GM18499 (cell line): ENCODE results near the gene SPATA31E1.
"Not testable (repeated sequence)": the region's sequence is repeated elsewhere in the genome, so short reads cannot be mapped to it uniquely, and the experiment has no call there.

Experiments
- ATAC-seq: cut with Tn5 transposase; IDR thresholded peaks from one replicate; pipeline ENCODE4 v1.9.1; 2021; ENCODE audit warnings: moderate number of reproducible peaks; ENCODE audit not compliant: insufficient read depth, unreplicated experiment

Gene SPATA31E1

DNA sequence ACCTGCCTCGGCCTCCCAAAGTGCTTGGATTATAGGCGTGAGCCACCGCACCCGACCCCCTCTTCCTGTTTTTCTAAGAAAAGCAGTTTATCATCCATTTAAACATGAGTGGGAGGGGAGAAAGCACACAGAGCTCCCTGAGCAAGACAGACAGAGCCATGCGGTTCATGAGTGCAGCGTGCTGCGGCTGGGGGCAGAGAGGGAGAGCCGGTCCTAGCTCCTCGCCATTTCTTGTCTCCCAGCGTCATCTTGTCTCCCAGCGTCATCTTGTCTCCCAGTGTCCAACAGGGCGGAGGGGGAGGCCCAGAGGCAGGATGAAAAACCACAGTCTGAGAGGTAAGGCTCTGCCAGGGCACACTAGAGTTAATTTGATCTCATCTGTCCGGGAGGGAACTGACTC lies 36.3 kb downstream of the SPATA31E1 start:
- not testable (repeated sequence) for ATAC-seq

DNA sequence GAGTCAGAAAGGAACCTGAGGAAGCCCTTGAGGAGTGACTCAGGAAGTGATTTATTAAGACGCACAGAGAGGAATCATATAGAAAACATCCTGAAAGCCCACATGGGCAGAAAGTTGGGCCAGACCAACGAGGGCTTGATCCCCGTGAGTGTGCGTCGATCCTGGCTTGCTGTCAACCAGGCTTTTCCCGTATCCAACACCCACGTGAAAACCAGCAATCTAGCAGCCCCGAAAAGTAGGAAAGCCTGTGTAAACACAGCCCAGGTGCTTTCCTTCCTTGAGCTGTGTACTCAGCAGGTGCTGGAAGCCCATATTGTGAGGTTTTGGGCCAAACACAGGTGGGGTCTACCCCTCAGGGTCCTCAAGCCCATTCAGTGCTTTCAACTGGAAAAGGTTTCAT lies 38.9 kb downstream of the SPATA31E1 start:
- ATAC-seq, result not testable (repeated sequence)

DNA sequence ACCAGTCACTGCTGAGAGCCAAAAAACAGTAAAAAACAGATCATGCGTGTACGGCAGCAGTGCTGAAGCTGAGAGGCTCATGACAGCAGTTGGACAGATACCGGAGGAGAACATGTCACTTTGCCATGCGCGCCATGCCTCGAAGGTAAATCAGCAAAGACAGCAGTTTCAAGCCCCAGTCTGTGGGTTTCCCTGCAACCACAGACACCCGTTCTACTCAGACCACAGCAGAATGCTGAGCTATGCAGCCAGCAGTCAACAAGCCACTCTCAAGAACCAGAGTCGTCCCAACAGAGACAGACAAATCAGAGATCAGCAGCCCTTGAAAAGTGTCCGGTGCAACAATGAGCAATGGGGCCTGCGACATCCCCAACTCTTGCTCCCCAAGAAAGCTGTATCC lies 40.3 kb downstream of the SPATA31E1 start:
- ATAC-seq, result not testable (repeated sequence)

DNA sequence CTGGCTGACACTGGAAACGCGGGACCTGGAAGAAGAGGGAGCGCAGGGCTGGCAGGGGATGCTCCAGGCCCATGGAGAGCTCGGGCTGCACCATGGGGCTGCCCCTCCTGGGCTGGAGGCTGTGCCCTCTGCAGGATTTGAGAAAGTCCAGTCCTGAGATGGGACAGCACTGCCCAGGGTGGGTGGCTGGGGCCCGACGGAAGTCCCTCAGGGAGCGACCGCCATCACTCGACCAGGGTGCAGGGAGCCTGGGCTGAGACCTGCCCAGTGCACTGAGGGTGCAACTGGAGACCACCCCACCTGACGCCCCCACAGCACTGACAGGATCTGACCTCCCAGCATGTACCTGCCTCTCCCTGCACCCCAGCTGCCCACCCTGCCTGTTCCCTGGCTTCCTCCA lies 42.2 kb downstream of the SPATA31E1 start:
- ATAC-seq, result not testable (repeated sequence)

GRCh38 chr9:87929152-87929551 lies 46.5 kb downstream of the SPATA31E1 start:
- not testable (repeated sequence) for ATAC-seq

DNA sequence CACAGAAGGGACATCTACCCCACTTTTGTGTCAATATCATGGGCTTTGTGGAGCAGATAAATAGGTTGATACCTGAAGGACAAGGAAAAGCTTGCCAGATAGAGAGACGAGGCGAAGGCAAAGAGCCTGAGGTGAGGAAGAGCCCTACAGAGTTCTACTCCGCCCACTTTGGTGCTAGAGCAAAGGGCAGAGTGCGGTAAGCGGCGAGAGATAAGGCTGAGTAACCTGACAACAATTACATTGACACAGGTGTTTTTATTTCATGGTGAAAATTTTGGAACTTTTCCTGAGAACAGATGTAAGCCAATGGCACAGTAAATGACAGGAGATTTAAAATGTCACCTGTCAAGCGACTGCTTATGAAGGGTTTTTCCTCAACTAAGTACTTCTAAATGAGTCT lies 51.8 kb downstream of the SPATA31E1 start:
- ATAC-seq, result not testable (repeated sequence)

DNA sequence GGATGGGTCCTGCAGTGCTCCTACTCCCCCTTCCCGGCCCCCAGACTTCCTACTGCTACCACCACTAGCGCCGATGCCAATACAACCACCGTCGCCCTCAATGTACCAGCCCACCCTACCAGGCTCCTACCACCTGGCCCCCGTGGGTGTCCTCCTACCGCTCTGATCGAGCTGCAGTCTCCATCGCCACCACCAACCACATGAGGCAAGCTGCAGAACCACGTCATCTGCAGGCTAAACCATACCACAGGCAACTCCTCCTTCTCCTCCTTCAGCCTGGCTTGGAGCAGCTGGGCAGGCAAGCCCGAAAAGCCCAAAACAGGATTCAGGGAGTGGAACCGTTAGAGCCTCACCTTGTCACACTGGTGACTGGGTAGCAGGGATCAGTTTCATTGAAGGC lies 54.7 kb downstream of the SPATA31E1 start:
- not testable (repeated sequence) for ATAC-seq

DNA sequence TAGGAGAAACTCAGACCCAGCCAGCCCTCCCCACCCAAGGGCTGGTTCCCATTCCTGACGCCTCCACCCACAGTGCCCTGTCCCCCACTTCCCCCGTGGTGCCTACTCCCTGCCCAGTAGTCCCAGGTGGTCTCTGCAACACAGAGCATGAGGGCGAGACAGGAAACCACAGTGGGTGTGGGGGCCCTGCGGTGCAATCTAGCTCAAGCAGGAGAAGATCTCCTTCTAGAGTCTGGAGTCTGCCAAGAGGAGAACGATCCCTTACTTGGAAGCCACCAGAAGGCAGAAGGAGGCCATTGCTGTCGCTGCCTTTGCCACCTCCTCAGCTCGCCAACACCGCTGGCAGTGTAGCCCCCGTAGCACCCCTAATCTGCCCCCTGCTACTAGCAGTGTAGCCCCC lies 55.2 kb downstream of the SPATA31E1 start:
- not testable (repeated sequence) for ATAC-seq

- ATAC-seq, result not testable (repeated sequence)
Observed at GRCh38 chr9:87938336-87938735, 55.7 kb downstream of the SPATA31E1 start.
